NK-92 (cell line): Measurements from ENCODE around the gene SESN3.

Experiments used
- DNase-seq: peaks from one replicate; lab custom pipeline; 2025; ENCODE audit not compliant: unreplicated experiment; lab: John Stamatoyannopoulos, UW

Gene SESN3

GRCh38 chr11:95132956-95133355, 98.0 kb downstream of the SESN3 start:
- no peak for DNase-seq

- no peak for DNase-seq
Measured at GRCh38 chr11:95128602-95129001, 102.4 kb downstream of the SESN3 start.

- DNase-seq = no peak
Measured at GRCh38 chr11:95123556-95123955, 107.4 kb downstream of the SESN3 start.

GRCh38 chr11:95121698-95122097, 109.3 kb downstream of the SESN3 start:
- DNase-seq = no peak

- no peak for DNase-seq
Measured at GRCh38 chr11:95119361-95120060, 111.5 kb downstream of the SESN3 start.

GRCh38 chr11:95115597-95115996, 115.4 kb downstream of the SESN3 start:
- no peak for DNase-seq
